Stimulated activated effector memory CD8-positive, alpha-beta T cell treated with anti-CD3 and anti-CD28 coated beads, Interleukin-12 subunit alpha, Interleukin-12 subunit beta, amount 100 ng/mL, for 72 hours (primary cell): ENCODE results near the gene FBRSL1.

Experiments used
- ATAC-seq: fragments of 150-1000 bp; cut with Tn5 transposase; 2 replicates; pipeline ENCODE4 v1.10.0; 2021
- DNase-seq, 2 donors: peaks; one replicate each; pipeline ENCODE4 v3.0.0; 2021 to 2022; ENCODE audit warnings: low spot score in 2 of 2
- H3K27ac Mint-ChIP-seq: one replicate; pipeline ENCODE4 v1.8.0; 2022; ENCODE audit warnings: mild to moderate bottlenecking, mixed read lengths
- H3K36me3 Mint-ChIP-seq: one replicate; pipeline ENCODE4 v1.8.0; 2022; ENCODE audit warnings: mild to moderate bottlenecking, mixed read lengths
- H3K4me1 Mint-ChIP-seq: one replicate; pipeline ENCODE4 v1.8.0; 2022; ENCODE audit warnings: mixed read lengths
- H3K4me3 Mint-ChIP-seq: one replicate; pipeline ENCODE4 v1.8.0; 2022; ENCODE audit warnings: mild to moderate bottlenecking, mixed read lengths
- H3K9me3 Mint-ChIP-seq: one replicate; pipeline ENCODE4 v1.8.0; 2022; ENCODE audit warnings: mixed read lengths

FBRSL1 gene

GRCh38 chr12:132546647-132547046 lies 56.7 kb downstream of the FBRSL1 start:
- Mint-ChIP-seq H3K36me3 (peaks cover 5% of the 10 kb centered on the region), H3K4me1 (peaks cover 15% of the 10 kb centered on the region), H3K27ac (no peak overlapping the region), H3K9me3 (no peaks in the 10 kb centered on the region), H3K4me3 (no peak overlapping the region)
- ATAC-seq (no peak), DNase-seq (no peak)

GRCh38 chr12:132547205-132547740 lies 57.3 kb downstream of the FBRSL1 start:
- no peak overlapping the region for H3K4me3 Mint-ChIP-seq
- peaks cover 15% of the 10 kb centered on the region for H3K4me1 Mint-ChIP-seq
- ATAC-seq (no peak), DNase-seq (no peak)
- H3K36me3 Mint-ChIP-seq: peaks cover 5% of the 10 kb centered on the region
- H3K27ac Mint-ChIP-seq: no peak overlapping the region
- H3K9me3 Mint-ChIP-seq: no peaks in the 10 kb centered on the region

DNA sequence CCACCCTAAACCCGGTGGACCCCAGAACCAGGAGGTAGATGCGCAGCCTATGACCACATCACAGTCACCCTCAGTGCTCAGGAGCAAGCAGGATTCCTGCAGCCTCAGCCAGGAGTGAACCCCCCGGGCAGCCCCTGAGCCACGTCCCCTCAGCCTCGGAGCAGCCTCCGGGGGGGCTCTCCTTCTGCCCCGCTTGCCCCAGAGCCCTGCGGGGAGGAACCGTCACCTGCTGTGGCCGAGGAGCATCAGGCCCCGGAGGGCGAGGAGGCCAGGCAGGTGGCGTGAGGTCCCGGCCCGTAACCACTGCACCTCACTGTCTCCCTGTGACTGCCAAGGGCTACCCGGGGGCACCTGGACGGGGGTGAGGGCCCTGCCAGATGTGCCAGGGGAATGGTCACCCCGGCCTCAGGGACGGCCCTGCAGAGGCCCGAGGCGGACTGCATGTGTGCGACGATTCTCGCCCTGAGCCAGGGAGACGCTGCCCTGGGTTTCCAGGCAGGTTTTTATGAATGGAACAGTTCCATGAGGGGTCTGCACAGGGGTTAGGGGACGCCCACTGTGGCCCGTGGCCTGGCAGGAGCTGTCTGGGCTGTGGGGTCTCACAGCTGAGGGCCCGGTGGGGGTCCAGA lies 58.6 kb downstream of the FBRSL1 start:
- Mint-ChIP-seq H3K4me3 (no peak overlapping the region), H3K9me3 (no peaks in the 10 kb centered on the region), H3K4me1 (peaks cover 13% of the 10 kb centered on the region), H3K36me3 (no peaks in the 10 kb centered on the region), H3K27ac (no peak overlapping the region)
- DNase-seq (no peak), ATAC-seq (no peak)

GRCh38 chr12:132549059-132549458 lies 59.1 kb downstream of the FBRSL1 start:
- no peak for ATAC-seq
- H3K27ac Mint-ChIP-seq: no peak overlapping the region
- DNase-seq: no peak
- H3K36me3 Mint-ChIP-seq: peaks cover 3% of the 10 kb centered on the region
- H3K4me1 Mint-ChIP-seq: peaks cover 8% of the 10 kb centered on the region
- no peaks in the 10 kb centered on the region for H3K9me3 Mint-ChIP-seq
- no peak overlapping the region for H3K4me3 Mint-ChIP-seq

DNA sequence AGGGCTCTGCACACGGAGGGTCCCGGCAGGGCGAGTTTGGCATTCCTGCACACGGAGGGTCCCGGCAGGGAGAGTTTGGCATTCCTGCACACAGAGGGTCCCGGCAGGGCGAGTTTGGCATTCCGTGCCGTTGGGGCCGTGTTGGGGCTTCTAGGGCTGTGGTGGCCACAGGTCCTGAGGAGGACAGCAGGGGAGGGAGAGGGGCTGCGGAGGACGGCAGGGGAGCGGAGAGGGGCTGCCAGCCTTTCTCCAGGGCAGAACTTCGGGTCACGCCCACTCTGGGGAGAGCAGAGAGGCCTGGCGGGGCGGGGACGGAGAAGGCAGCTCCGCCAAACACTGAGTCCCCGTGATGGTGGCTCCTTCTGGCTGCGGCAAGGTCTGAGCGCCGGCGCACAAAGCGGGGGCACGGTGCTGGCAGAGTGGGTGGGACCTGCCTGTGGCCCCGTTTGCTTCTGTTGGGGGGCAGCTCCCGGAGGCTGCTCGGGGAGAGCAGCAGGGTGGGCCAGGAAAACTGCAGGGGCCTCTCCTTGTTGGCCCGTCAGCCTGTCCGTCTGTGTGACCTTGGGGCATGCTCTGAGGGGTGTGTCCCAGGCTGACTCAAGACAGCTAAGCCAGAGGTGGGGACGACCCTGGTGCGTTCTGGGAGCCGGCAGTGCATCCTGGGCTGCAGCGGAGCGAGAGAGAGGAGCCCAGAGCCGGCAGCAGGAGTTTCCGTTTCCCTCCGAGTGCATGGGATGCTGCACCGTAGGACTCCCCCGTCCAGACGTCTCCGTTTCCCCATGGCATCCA lies 60.3 kb downstream of the FBRSL1 start:
- no peak for DNase-seq
- H3K4me1 Mint-ChIP-seq: no peaks in the 10 kb centered on the region
- H3K9me3 Mint-ChIP-seq: no peaks in the 10 kb centered on the region
- H3K4me3 Mint-ChIP-seq: no peak overlapping the region
- H3K27ac Mint-ChIP-seq: no peak overlapping the region
- ATAC-seq: no peak
- peaks cover 12% of the 10 kb centered on the region for H3K36me3 Mint-ChIP-seq

DNA sequence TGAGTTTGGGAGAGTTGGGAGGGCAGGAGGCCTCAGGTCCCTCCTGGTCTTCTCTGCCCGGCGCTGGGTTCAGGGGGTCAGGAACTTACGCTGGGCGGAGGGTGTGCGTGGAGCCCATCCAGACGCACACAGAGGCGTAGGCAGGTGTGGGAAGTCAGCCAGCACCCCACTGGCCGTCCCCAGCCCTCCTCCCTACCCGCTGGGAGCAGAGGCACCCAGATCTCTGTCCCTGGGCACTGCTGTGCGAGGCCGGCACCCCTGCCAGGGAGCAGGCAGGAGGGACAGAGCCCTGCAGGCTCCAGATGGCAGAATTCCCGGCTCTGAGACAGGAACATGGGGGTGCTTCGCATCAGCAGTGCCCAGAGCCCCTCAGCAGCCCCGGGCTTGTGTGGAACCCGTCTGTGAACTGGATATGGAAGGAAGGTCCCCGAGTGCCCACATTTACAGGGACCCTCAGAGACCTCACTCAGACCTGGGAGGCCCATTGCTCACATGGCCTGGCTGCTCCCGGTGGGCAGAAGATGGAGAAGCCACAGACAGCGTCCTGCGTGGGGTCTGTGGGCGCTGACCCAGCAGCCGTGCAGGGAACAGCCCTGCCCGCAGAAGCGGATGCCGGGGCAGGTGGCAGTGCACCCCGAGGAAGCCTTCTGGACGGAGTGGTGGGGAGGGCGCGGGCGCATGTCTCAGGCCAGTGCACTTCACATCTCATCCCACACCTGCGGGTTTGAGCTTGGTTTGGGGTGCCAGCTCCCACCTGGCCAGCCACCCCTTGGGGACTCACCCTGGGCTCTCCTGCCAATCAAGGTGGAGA lies 61.1 kb downstream of the FBRSL1 start:
- peak; percentile 6 for ATAC-seq
- H3K4me1 Mint-ChIP-seq: no peaks in the 10 kb centered on the region
- no peak overlapping the region for H3K4me3 Mint-ChIP-seq
- H3K9me3 Mint-ChIP-seq: no peaks in the 10 kb centered on the region
- H3K36me3 Mint-ChIP-seq: peaks cover 12% of the 10 kb centered on the region
- H3K27ac Mint-ChIP-seq: no peak overlapping the region
- no peak for DNase-seq

DNA sequence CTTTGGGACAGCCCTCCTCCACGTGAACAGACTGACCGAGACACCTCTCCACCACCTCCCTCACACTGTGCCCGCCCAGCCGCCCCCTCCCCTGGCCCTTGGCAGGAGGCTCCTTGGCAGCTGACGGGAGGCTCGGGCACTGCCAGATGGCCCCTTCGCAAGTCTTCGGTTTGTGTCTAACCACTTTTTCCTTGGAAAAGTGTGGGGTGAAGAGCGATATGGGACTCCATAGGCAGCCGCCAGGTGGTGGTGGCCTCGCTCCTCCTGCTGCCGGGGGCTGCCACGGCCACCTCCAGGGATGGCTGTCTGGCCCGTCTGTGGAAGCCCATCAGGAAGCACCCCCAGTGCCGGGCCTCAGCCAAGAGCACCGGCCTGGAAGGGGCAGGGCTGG lies 61.7 kb downstream of the FBRSL1 start:
- DNase-seq: no peak
- Mint-ChIP-seq H3K27ac (no peak overlapping the region), H3K4me3 (no peak overlapping the region), H3K36me3 (peaks cover 12% of the 10 kb centered on the region), H3K4me1 (no peaks in the 10 kb centered on the region), H3K9me3 (no peaks in the 10 kb centered on the region)
- ATAC-seq: no peak

GRCh38 chr12:132554845-132555630 lies 65.1 kb downstream of the FBRSL1 start:
- ATAC-seq: no peak
- Mint-ChIP-seq H3K36me3 (peaks cover 12% of the 10 kb centered on the region), H3K9me3 (no peaks in the 10 kb centered on the region), H3K4me1 (peaks cover 15% of the 10 kb centered on the region), H3K27ac (no peak overlapping the region), H3K4me3 (no peak overlapping the region)
- DNase-seq: no peak

GRCh38 chr12:132555686-132556085 lies 65.7 kb downstream of the FBRSL1 start:
- ATAC-seq (no peak), DNase-seq (no peak)
- Mint-ChIP-seq H3K9me3 (no peaks in the 10 kb centered on the region), H3K4me3 (no peak overlapping the region), H3K4me1 (peaks cover 15% of the 10 kb centered on the region), H3K36me3 (peaks cover 12% of the 10 kb centered on the region), H3K27ac (no peak overlapping the region)

GRCh38 chr12:132556216-132556615 lies 66.3 kb downstream of the FBRSL1 start:
- H3K4me3 Mint-ChIP-seq: no peak overlapping the region
- H3K27ac Mint-ChIP-seq: no peak overlapping the region
- peaks cover 15% of the 10 kb centered on the region for H3K4me1 Mint-ChIP-seq
- DNase-seq (no peak), ATAC-seq (no peak)
- peaks cover 12% of the 10 kb centered on the region for H3K36me3 Mint-ChIP-seq
- no peaks in the 10 kb centered on the region for H3K9me3 Mint-ChIP-seq

DNA sequence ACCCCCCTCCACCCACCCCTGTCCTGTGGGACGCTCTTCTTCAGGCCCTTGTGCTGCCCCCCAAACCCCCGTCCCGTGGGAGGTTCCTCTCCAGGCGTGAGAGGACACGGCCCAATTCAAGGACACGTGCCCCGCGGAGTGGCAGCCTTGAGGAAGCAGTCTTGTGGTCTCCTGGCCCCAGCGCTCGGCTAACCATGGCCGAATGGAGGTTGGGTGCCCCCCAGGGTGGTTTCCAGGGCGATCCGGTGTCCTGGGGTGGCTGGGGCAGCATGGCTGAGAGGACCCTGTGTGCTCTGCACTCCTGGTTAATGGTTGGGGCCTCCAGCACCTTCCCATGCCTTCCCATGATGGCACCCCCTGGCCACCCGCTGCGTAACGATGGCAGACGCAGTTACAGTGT lies 66.8 kb downstream of the FBRSL1 start:
- Mint-ChIP-seq H3K4me1 (peaks cover 15% of the 10 kb centered on the region), H3K4me3 (no peak overlapping the region)
- ATAC-seq: no peak

GRCh38 chr12:132557291-132558015 lies 67.5 kb downstream of the FBRSL1 start:
- Mint-ChIP-seq H3K9me3 (no peaks in the 10 kb centered on the region), H3K36me3 (peaks cover 12% of the 10 kb centered on the region), H3K4me1 (peaks cover 15% of the 10 kb centered on the region), H3K4me3 (no peak overlapping the region), H3K27ac (peak overlapping the region; percentile 32)
- ATAC-seq (no peak), DNase-seq (no peak)

More for the DNA sequence above, 66.8 kb downstream of the FBRSL1 start:
- Mint-ChIP-seq H3K27ac (peak overlapping the region; percentile 32), H3K36me3 (peaks cover 12% of the 10 kb centered on the region), H3K9me3 (no peaks in the 10 kb centered on the region)
- no peak for DNase-seq

GRCh38 chr12:132558042-132558856 lies 68.3 kb downstream of the FBRSL1 start:
- H3K4me3 Mint-ChIP-seq: peak overlapping the region; percentile 66
- no peak overlapping the region for H3K27ac Mint-ChIP-seq
- peaks cover 15% of the 10 kb centered on the region for H3K4me1 Mint-ChIP-seq

More at GRCh38 chr12:132558042-132558856, 68.3 kb downstream of the FBRSL1 start:
- peaks cover 12% of the 10 kb centered on the region for H3K36me3 Mint-ChIP-seq
- no peak for ATAC-seq
- no peaks in the 10 kb centered on the region for H3K9me3 Mint-ChIP-seq
- no peak for DNase-seq
